ENCODE data around the gene RECQL5.
A peak's percentile ranks its signal among the peaks of the same experiment; 100 is the strongest.

The RECQL5 gene

DNA sequence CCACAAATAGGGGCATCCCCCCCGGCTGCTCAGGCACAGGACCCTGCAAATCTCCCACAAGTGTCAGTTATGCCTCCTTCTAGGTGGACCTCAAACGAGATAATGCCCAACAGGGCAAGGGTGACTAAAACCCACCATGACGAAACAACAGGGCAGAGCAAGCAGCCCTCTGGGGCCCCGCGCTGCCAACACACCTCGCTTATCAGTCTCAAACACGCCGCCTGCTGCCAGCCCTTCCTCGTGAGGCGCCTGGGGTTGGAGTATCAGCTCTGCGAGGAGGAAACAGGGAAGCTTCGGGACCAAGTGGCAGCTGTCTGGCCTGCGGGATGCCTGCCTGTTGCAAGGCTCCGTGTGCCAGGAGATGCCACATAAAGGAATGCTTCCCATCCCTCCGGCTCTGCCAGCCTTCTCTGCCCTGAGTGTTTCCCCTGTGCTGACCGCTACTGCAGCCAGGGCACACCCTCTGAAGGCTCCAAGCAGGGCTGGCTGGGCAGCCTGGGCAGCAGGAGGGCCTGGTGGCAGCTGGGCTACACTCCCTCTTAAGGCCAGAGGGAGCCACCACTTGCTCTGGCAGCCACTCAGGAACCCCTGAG lies 31.2 kb downstream of the RECQL5 start:
- Histone ChIP-seq H3K9me3 (ENCODE audit: control insufficient read depth, insufficient read depth, low read depth, low read length) (no peaks in the 10 kb centered on the region), H3K4me1 (ENCODE audit: control insufficient read depth, insufficient read depth, low read length) (peaks cover 11% of the 10 kb centered on the region), H3K27ac (ENCODE audit: extremely low read depth, low read depth, low read length) (no peak overlapping the region), H3K36me3 (ENCODE audit: control insufficient read depth in 2 of 2, insufficient read depth in 1 of 2, low read length in 2 of 2) (peaks cover 0 to 52% of the 10 kb centered on the region in 2 experiments; a peak in 1 of 3 replicates), H3K4me3 (ENCODE audit: low read depth, low read length) (no peak overlapping the region)
- ChIA-PET CTCF (interaction anchor here (1.1 to 10.6 kb wide), 8 partner anchors 9 to 113 kb away, joined by 3 to 410 read pairs (median 5); a partner anchor contains a TSS), POLR2A (no interaction called here)
- TF ChIP-seq, protein P1, sequence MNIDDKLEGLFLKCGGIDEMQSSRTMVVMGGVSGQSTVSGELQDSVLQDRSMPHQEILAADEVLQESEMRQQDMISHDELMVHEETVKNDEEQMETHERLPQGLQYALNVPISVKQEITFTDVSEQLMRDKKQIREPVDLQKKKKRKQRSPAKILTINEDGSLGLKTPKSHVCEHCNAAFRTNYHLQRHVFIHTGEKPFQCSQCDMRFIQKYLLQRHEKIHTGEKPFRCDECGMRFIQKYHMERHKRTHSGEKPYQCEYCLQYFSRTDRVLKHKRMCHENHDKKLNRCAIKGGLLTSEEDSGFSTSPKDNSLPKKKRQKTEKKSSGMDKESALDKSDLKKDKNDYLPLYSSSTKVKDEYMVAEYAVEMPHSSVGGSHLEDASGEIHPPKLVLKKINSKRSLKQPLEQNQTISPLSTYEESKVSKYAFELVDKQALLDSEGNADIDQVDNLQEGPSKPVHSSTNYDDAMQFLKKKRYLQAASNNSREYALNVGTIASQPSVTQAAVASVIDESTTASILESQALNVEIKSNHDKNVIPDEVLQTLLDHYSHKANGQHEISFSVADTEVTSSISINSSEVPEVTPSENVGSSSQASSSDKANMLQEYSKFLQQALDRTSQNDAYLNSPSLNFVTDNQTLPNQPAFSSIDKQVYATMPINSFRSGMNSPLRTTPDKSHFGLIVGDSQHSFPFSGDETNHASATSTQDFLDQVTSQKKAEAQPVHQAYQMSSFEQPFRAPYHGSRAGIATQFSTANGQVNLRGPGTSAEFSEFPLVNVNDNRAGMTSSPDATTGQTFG (tag by site-specific recombination; IDR thresholded peaks at IDR 0.05; ENCODE audit: borderline replicate concordance) = no peak
- peak; percentile 35; the same call in 1 of the 2 replicates for TF ChIP-seq ZNF335 (tag by site-specific recombination; conservative IDR thresholded peaks at IDR 0.05)

DNA sequence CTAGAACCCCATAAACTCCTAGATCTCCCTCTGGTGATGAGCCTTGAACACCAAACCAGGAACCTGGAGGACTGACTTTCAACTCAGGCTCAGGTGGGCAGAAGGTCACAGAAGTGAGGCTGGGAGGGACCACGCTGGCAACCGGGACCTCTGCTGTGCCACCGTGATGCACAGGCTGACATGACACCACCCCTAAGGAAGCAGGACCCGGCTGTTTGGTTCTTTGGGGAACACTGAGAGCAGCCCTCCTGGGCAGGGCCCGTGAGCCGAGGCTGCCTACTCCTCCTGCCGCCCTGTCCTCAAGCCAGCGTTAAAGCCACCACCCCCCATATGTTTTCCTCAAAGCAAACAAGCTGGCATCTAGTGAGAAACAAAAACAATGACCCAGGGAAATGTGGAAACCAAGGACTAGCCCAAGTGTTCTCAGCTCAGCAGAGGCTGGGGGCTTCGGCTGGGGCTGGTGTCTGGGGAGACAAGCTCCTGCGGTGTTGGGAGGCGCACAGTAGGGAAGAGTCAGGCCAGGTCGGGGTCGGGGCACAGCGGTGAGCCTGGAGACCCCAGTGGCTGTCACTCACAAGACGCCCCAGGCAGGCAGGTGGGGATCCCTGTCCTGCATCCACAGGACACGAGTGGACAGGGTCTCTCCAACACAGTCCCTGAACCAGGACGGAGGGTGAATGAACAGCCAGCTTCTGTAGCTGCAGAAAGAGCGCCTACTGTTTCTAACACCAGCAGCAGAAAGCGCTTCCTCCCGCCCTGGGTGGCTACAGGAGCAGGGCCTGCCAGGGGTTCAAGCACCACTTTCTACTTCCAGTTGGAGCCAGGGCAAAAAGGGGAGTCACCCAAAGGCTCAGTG lies 32.0 kb downstream of the RECQL5 start:
- Histone ChIP-seq H3K27ac (ENCODE audit: extremely low read depth, low read depth, low read length) (no peak overlapping the region), H3K36me3 (ENCODE audit: control insufficient read depth in 2 of 2, insufficient read depth in 1 of 2, low read length in 2 of 2) (peaks cover 0 to 52% of the 10 kb centered on the region in 2 experiments; a peak in 1 of 3 replicates), H3K9me3 (ENCODE audit: control insufficient read depth, insufficient read depth, low read depth, low read length) (no peaks in the 10 kb centered on the region), H3K4me3 (ENCODE audit: low read depth, low read length) (no peak overlapping the region), H3K4me1 (ENCODE audit: control insufficient read depth, insufficient read depth, low read length) (peaks cover 11% of the 10 kb centered on the region)
- POLR2A ChIA-PET = interaction anchor here (2.0 kb wide), 1 partner anchor 10 kb away, joined by 9 read pairs; a partner anchor contains a TSS
- CTCF ChIA-PET = interaction anchor here (0.6 to 10.6 kb wide), 11 partner anchors 8 to 369 kb away, joined by 3 to 410 read pairs (median 5); partner anchors contain the start of genes RECQL5 and SAP30BP
- TF ChIP-seq ZNF561 (tag by site-specific recombination; IDR thresholded peaks at IDR 0.05; ENCODE audit: borderline replicate concordance) (no peak), HOXC10 (CRISPR knock-in tag; IDR thresholded peaks at IDR 0.05) (no peak), BCL11B (tag by site-specific recombination; IDR thresholded peaks at IDR 0.05; ENCODE audit: low read depth) (no peak), MYNN (tag by site-specific recombination; IDR thresholded peaks at IDR 0.05; ENCODE audit: borderline replicate concordance) (no peak), ZFHX2 (tag by site-specific recombination; conservative IDR thresholded peaks at IDR 0.05) (no peak), ZNF670 (tag by site-specific recombination; IDR thresholded peaks at IDR 0.05; ENCODE audit: low read depth) (no peak), HOXA7 (CRISPR knock-in tag; IDR thresholded peaks at IDR 0.05; ENCODE audit: borderline replicate concordance) (no peak), ZNF664 (tag by site-specific recombination; IDR thresholded peaks at IDR 0.05) (no peak), ZNF184 (tag by site-specific recombination; IDR thresholded peaks at IDR 0.05) (no peak), ZNF658 (tag by site-specific recombination; IDR thresholded peaks at IDR 0.05) (no peak), ZNF544 (tag by site-specific recombination; IDR thresholded peaks at IDR 0.05) (no peak), ZNF629 (tag by site-specific recombination; IDR thresholded peaks at IDR 0.05) (no peak), KLF1 (tag by site-specific recombination; IDR thresholded peaks at IDR 0.05) (no peak), RBAK (tag by site-specific recombination; IDR thresholded peaks at IDR 0.05) (no peak), ZNF585B (tag by site-specific recombination; IDR thresholded peaks at IDR 0.05) (no peak)

DNA sequence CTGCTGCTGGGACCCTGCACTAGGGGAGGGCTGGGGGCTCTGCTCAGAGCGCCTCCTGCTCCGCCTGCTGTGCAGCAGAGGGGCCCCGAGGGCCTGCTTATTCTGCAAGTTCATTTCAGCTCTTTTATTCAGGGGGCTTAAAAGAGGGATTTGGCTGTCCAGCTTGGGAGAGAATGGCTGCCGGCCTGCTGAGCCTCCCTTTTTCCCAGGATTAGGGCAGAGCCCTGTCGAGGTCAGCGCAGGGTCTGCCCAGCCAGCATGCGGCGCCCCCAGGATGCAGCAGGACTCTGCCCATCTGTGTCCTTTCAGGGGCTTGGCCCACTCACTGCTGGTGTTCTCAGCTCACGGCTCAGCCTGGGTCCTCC lies 32.6 kb downstream of the RECQL5 start:
- Histone ChIP-seq H3K36me3 (ENCODE audit: control insufficient read depth in 2 of 2, insufficient read depth in 1 of 2, low read length in 2 of 2) (peaks cover 0 to 51% of the 10 kb centered on the region in 2 experiments; a peak in 1 of 3 replicates), H3K9me3 (ENCODE audit: control insufficient read depth, insufficient read depth, low read depth, low read length) (no peaks in the 10 kb centered on the region), H3K27ac (ENCODE audit: extremely low read depth, low read depth, low read length) (no peak overlapping the region), H3K4me3 (ENCODE audit: low read depth, low read length) (no peak overlapping the region), H3K4me1 (ENCODE audit: control insufficient read depth, insufficient read depth, low read length) (peaks cover 11% of the 10 kb centered on the region)
- ChIA-PET POLR2A (interaction anchor here (0.6 to 2.0 kb wide), 8 partner anchors 11 to 843 kb away, joined by 3 to 9 read pairs (median 5); partner anchors contain the start of genes RECQL5 and SAP30BP), CTCF (interaction anchor here (0.6 to 10.6 kb wide), 46 partner anchors 8 to 908 kb away, joined by 3 to 410 read pairs (median 6); partner anchors contain the start of genes RECQL5, SAP30BP and TSEN54)
- TF ChIP-seq, protein P2, sequence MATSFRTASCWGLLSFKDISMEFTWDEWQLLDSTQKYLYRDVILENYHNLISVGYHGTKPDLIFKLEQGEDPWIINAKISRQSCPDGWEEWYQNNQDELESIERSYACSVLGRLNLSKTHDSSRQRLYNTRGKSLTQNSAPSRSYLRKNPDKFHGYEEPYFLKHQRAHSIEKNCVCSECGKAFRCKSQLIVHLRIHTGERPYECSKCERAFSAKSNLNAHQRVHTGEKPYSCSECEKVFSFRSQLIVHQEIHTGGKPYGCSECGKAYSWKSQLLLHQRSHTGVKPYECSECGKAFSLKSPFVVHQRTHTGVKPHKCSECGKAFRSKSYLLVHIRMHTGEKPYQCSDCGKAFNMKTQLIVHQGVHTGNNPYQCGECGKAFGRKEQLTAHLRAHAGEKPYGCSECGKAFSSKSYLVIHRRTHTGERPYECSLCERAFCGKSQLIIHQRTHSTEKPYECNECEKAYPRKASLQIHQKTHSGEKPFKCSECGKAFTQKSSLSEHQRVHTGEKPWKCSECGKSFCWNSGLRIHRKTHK (tag by site-specific recombination; IDR thresholded peaks at IDR 0.05) = no peak
- TF ChIP-seq, protein P3, sequence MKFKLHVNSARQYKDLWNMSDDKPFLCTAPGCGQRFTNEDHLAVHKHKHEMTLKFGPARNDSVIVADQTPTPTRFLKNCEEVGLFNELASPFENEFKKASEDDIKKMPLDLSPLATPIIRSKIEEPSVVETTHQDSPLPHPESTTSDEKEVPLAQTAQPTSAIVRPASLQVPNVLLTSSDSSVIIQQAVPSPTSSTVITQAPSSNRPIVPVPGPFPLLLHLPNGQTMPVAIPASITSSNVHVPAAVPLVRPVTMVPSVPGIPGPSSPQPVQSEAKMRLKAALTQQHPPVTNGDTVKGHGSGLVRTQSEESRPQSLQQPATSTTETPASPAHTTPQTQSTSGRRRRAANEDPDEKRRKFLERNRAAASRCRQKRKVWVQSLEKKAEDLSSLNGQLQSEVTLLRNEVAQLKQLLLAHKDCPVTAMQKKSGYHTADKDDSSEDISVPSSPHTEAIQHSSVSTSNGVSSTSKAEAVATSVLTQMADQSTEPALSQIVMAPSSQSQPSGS (tag by site-specific recombination; IDR thresholded peaks at IDR 0.05; ENCODE audit: low read depth) = no peak
- TF ChIP-seq, protein P4, sequence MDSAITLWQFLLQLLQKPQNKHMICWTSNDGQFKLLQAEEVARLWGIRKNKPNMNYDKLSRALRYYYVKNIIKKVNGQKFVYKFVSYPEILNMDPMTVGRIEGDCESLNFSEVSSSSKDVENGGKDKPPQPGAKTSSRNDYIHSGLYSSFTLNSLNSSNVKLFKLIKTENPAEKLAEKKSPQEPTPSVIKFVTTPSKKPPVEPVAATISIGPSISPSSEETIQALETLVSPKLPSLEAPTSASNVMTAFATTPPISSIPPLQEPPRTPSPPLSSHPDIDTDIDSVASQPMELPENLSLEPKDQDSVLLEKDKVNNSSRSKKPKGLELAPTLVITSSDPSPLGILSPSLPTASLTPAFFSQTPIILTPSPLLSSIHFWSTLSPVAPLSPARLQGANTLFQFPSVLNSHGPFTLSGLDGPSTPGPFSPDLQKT (IDR thresholded peaks at IDR 0.05; ENCODE audit: borderline replicate concordance, low read depth, low read length) = no peak
- no peak for TF ChIP-seq ZNF202 (tag by site-specific recombination; IDR thresholded peaks at IDR 0.05; ENCODE audit: borderline replicate concordance)
- TF ChIP-seq ZBTB20 (tag by site-specific recombination; IDR thresholded peaks at IDR 0.05) = no peak
- TF ChIP-seq ZFHX2 (tag by site-specific recombination; conservative IDR thresholded peaks at IDR 0.05) = no peak
- no peak for TF ChIP-seq ZNF112 (tag by site-specific recombination; IDR thresholded peaks at IDR 0.05)
- no peak for TF ChIP-seq ZNF548 (tag by site-specific recombination; IDR thresholded peaks at IDR 0.05)
